ENCODE results near the gene BAZ2B. TPM values are rescaled to one million over a fixed set of nuclear protein-coding genes. Genes with fewer than 3 reads are reported as not detected.

The BAZ2B gene
- polyA plus RNA-seq, 1 donor from 2014 or later, result 150 TPM

DNA sequence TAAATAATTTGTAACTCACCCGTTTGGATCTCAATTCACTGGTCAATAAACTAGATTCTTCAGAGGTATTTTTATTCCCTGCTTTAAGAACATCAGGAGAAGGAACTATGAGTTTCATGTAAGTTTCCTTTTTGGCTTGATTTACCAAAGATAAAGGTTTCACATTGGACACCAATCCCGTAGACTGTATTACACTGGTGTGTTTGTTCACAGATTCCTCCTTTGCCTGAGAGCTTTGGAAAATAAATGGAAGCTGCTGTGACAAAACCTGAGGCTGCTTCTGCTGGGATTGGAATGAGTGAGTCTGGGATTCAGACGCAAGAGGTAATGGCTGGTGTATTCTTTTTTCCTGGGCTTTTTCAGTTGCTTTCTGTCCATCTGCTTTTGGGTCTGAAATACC lies 178.1 kb downstream of the BAZ2B start:
- no peak for TF ChIP-seq MXI1 (conservative IDR thresholded peaks at IDR 0.05; ENCODE audit: poor library complexity, severe bottlenecking)
- TF ChIP-seq SMC3 (conservative IDR thresholded peaks at IDR 0.05; ENCODE audit: poor library complexity), result no peak
- TF ChIP-seq, protein P1, sequence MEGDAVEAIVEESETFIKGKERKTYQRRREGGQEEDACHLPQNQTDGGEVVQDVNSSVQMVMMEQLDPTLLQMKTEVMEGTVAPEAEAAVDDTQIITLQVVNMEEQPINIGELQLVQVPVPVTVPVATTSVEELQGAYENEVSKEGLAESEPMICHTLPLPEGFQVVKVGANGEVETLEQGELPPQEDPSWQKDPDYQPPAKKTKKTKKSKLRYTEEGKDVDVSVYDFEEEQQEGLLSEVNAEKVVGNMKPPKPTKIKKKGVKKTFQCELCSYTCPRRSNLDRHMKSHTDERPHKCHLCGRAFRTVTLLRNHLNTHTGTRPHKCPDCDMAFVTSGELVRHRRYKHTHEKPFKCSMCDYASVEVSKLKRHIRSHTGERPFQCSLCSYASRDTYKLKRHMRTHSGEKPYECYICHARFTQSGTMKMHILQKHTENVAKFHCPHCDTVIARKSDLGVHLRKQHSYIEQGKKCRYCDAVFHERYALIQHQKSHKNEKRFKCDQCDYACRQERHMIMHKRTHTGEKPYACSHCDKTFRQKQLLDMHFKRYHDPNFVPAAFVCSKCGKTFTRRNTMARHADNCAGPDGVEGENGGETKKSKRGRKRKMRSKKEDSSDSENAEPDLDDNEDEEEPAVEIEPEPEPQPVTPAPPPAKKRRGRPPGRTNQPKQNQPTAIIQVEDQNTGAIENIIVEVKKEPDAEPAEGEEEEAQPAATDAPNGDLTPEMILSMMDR (IDR thresholded peaks at IDR 0.05; ENCODE audit: poor library complexity, severe bottlenecking), result no peak
- TF ChIP-seq POLR2AphosphoS5 (IDR thresholded peaks at IDR 0.05), result no peak
- no peak for TF ChIP-seq RAD21 (conservative IDR thresholded peaks at IDR 0.05)
- TF ChIP-seq TAF1 (IDR thresholded peaks at IDR 0.05; ENCODE audit: low read depth), result no peak
- no peak for TF ChIP-seq EZH2 (IDR thresholded peaks at IDR 0.05; ENCODE audit: borderline replicate concordance, insufficient read depth, low read length, poor library complexity, severe bottlenecking)
- TF ChIP-seq, protein P2, sequence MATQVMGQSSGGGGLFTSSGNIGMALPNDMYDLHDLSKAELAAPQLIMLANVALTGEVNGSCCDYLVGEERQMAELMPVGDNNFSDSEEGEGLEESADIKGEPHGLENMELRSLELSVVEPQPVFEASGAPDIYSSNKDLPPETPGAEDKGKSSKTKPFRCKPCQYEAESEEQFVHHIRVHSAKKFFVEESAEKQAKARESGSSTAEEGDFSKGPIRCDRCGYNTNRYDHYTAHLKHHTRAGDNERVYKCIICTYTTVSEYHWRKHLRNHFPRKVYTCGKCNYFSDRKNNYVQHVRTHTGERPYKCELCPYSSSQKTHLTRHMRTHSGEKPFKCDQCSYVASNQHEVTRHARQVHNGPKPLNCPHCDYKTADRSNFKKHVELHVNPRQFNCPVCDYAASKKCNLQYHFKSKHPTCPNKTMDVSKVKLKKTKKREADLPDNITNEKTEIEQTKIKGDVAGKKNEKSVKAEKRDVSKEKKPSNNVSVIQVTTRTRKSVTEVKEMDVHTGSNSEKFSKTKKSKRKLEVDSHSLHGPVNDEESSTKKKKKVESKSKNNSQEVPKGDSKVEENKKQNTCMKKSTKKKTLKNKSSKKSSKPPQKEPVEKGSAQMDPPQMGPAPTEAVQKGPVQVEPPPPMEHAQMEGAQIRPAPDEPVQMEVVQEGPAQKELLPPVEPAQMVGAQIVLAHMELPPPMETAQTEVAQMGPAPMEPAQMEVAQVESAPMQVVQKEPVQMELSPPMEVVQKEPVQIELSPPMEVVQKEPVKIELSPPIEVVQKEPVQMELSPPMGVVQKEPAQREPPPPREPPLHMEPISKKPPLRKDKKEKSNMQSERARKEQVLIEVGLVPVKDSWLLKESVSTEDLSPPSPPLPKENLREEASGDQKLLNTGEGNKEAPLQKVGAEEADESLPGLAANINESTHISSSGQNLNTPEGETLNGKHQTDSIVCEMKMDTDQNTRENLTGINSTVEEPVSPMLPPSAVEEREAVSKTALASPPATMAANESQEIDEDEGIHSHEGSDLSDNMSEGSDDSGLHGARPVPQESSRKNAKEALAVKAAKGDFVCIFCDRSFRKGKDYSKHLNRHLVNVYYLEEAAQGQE (IDR thresholded peaks at IDR 0.05; ENCODE audit: borderline replicate concordance), result no peak
- TF ChIP-seq EP300 (conservative IDR thresholded peaks at IDR 0.05; ENCODE audit: poor library complexity, severe bottlenecking), result no peak
- Histone ChIP-seq H3K9me3 (ENCODE audit: low read length) (no peaks in the 10 kb centered on the region), H3K27me3 (ENCODE audit: insufficient read depth, low read depth, low read length) (no peaks in the 10 kb centered on the region), H4K20me1 (ENCODE audit: insufficient read depth) (no peaks in the 10 kb centered on the region), H3K79me2 (replicated peaks; ENCODE audit: insufficient read depth, low read length) (no peaks in the 10 kb centered on the region), H3K9ac (ENCODE audit: low read length) (no peak overlapping the region), H3K27ac (ENCODE audit: low read length) (no peak overlapping the region), H3K9me2 (ENCODE audit: insufficient read depth, low read length) (no peaks in the 10 kb centered on the region), H3K4me2 (ENCODE audit: low read length) (no peak overlapping the region), H3F3A (ENCODE audit: insufficient read depth, low read length, poor library complexity, severe bottlenecking) (no peaks in the 10 kb centered on the region), H3K36me3 (ENCODE audit: insufficient read depth, low read length) (peaks cover 4% of the 10 kb centered on the region), H3K4me3 (ENCODE audit: low read length) (no peak overlapping the region), H2AFZ (ENCODE audit: low read depth, low read length) (no peak overlapping the region)

GRCh38 chr2:159432610-159433009 lies 183.7 kb downstream of the BAZ2B start:
- TF ChIP-seq MXI1 (conservative IDR thresholded peaks at IDR 0.05; ENCODE audit: poor library complexity, severe bottlenecking) (no peak), SMC3 (conservative IDR thresholded peaks at IDR 0.05; ENCODE audit: poor library complexity) (no peak), EP300 (conservative IDR thresholded peaks at IDR 0.05; ENCODE audit: poor library complexity, severe bottlenecking) (no peak), POLR2AphosphoS5 (IDR thresholded peaks at IDR 0.05) (no peak), EZH2 (IDR thresholded peaks at IDR 0.05; ENCODE audit: borderline replicate concordance, insufficient read depth, low read length, poor library complexity, severe bottlenecking) (no peak), RAD21 (conservative IDR thresholded peaks at IDR 0.05) (no peak), TAF1 (IDR thresholded peaks at IDR 0.05; ENCODE audit: low read depth) (no peak)
- TF ChIP-seq, protein P1 (IDR thresholded peaks at IDR 0.05; ENCODE audit: poor library complexity, severe bottlenecking), result no peak
- TF ChIP-seq, protein P2 (IDR thresholded peaks at IDR 0.05; ENCODE audit: borderline replicate concordance), result no peak
- peaks cover 4% of the 10 kb centered on the region for H3K36me3 ChIP-seq (ENCODE audit: insufficient read depth, low read length)

More at GRCh38 chr2:159432610-159433009, 183.7 kb downstream of the BAZ2B start:
- Histone ChIP-seq H3K9me2 (ENCODE audit: insufficient read depth, low read length) (no peaks in the 10 kb centered on the region), H3F3A (ENCODE audit: insufficient read depth, low read length, poor library complexity, severe bottlenecking) (no peaks in the 10 kb centered on the region), H3K79me2 (replicated peaks; ENCODE audit: insufficient read depth, low read length) (no peaks in the 10 kb centered on the region), H3K4me2 (ENCODE audit: low read length) (no peak overlapping the region), H3K27me3 (ENCODE audit: insufficient read depth, low read depth, low read length) (no peaks in the 10 kb centered on the region), H3K9me3 (ENCODE audit: low read length) (no peaks in the 10 kb centered on the region), H2AFZ (ENCODE audit: low read depth, low read length) (no peak overlapping the region), H3K4me3 (ENCODE audit: low read length) (no peak overlapping the region), H3K9ac (ENCODE audit: low read length) (no peak overlapping the region), H3K27ac (ENCODE audit: low read length) (no peak overlapping the region), H4K20me1 (ENCODE audit: insufficient read depth) (no peaks in the 10 kb centered on the region)
